HG03432 (cell line): ENCODE measurements around the gene MGST2.
"Not testable (repeated sequence)": the region's sequence is repeated elsewhere in the genome, so short reads cannot be mapped to it uniquely, and the experiment has no call there.

Experiments used
- ATAC-seq: cut with Tn5 transposase; IDR thresholded peaks from one replicate; pipeline ENCODE4 v1.9.1; 2021; ENCODE audit warnings: mild to moderate bottlenecking, moderate library complexity; ENCODE audit not compliant: unreplicated experiment

The MGST2 gene

GRCh38 chr4:139669335-139669734 lies 3.7 kb downstream of the MGST2 start:
- no peak for ATAC-seq

DNA sequence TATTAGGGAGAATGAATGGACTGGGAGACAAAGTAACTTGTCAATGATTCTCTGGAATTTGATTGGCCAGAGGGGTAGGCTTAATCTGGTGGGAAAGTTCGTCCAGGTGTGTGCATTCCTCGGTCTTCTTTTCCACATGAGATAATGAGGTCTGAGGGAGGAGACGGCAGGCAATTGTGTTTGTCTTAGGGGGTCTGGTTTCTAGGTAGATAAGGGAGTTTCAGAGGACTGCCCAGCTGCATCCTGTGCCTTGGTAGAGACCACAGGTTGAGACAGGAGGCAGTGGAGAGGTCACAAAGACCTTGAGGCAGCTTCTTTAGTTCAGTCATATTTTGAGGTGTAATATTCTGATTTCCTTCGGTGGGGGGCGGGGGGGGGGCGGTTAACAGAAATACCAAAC lies 4.3 kb downstream of the MGST2 start:
- ATAC-seq, result no peak

- ATAC-seq, result no peak
Observed at GRCh38 chr4:139670775-139671174, 5.2 kb downstream of the MGST2 start.

DNA sequence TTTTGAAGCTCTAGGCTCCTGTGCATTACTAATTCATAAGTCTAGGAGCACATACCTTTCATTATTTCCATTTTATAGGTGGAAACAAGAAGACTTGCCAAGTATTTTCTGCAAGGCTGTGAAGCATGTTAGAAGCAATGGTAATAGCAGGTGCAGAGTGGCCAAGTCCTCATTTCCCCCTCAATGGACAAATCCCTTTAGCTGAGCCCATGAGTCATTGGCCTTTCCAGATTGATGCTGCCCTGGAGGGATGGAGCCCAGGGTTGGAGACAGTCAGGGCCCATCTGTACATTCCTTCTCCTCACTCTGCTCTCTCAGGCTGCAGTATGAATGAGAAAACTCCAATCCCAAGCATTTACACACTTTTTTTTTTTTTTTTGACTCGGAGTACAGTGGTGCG lies 6.6 kb downstream of the MGST2 start:
- no peak for ATAC-seq

GRCh38 chr4:139672732-139673131 lies 7.1 kb downstream of the MGST2 start:
- no peak for ATAC-seq

DNA sequence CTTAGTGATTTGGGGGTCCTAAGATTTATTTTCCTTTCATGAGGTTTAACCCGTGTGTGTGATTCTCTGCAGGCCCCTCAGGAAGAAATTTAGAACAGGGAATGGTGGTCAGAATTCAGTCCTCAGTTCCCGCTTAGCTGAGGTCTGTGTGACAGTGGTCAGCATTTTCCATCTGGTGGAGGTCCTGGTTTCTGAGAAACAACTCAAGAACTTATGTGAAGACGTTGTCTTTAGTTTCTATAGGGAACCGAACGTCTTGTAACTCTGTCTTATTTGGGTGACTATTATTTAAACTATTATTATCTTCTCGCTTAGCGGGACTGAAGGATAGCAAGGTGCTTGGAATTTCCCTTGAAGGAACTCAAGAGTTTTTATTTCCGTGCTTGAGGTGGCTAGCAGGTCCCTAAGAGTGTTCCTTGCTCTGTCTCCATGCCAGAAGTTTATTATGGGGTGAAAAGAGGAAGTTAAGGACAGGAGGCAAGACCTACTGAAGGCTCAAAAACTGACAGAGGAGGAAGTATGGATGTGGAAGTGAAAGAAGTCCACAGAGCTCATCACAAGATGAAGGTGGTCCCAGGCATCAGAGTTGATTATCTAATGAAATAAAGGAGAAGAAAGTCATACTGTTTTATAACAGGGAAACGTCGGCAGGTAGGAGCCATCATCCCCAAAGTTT lies 9.4 kb downstream of the MGST2 start:
- ATAC-seq, result no peak

DNA sequence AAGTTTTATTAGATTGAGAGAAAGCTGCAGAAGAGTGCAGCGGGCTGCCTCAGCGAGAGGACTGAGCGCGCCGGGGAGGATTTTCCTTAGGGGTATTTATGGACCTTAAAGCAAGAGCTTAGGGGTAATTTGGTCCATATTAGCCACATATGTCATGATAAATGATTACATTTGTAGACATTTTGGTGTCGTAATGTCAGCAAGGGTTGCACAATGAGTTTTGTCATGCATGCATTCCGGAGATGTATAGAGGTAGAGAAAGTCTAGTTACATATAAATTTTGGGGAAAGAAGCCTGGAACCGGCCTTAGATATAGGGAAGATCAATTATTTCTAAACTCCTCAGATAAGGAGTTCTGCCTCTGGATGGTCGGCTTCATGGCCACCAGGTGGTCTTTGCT lies 10.0 kb downstream of the MGST2 start:
- ATAC-seq, result no peak

DNA sequence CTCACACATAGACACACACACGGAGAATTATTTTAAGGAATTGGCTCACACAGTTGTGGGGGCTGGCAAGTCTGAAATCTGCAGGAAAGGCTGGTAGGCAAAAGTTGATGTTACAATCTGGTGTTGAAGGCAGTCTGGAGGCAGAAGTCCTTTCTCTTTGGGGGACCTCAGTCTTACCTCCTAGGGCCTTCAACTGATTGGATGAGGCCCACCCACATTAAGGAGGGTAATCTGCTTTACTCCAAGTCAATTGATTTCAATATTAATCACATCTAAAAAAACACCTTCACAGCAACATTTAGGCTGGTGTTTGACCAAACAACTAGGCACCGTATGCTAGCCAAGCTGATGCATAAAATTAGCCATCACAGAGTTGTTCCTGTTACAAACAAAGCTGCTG lies 10.7 kb downstream of the MGST2 start:
- ATAC-seq, result no peak

DNA sequence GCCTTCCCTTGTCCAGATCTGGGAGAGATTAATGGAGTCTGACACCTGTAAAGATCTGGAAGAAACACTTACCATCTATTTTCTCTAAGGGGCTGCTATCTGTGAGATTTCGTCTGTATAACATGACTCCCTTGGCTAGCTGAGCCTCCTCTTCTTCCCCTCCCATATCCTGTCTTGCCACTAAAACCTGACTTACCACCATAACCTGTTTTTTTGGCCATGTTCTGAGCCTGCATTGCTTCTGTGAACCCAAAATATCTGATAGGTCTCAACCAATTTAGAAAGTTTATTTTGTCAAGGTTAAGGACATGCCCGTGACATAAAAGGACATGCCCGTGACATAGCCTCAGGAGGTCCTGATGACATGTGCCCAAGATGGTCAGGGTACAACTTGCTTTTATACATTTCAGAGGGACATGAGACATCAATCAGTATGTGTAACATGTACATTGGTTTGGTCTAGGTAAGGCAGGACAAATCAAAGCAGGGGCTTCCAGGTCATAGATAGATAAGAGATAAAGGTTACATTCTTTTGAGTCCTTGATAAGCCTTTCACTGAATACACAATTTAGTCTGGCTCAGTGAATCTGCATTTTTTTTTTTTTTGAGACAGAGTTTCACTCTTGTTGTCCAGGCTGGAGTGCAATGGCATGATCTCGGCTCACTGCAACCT lies 11.4 kb downstream of the MGST2 start:
- no peak for ATAC-seq

GRCh38 chr4:139682309-139682708 lies 16.7 kb downstream of the MGST2 start:
- ATAC-seq, result no peak

- no peak for ATAC-seq
Observed at GRCh38 chr4:139682741-139683151, 17.1 kb downstream of the MGST2 start.

DNA sequence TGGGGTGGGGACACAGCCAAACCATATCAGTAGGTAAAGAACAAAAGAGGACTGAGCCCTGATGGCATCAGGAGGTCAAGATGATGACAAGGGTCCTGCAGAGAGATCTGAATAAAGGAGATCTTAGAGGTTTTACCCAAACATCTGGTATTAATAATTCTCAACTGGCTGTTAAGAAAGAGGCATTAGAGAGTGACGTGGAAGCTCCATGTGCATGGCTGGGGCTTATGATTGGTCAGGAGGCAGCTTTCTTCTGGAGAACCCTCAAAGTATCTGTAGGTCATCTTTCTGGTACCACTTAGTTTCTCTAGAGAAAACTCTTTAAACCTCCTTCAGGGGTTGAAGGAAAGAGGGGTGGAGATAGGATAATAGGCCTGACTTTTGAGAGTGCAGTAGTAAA lies 18.7 kb downstream of the MGST2 start:
- ATAC-seq, result no peak

DNA sequence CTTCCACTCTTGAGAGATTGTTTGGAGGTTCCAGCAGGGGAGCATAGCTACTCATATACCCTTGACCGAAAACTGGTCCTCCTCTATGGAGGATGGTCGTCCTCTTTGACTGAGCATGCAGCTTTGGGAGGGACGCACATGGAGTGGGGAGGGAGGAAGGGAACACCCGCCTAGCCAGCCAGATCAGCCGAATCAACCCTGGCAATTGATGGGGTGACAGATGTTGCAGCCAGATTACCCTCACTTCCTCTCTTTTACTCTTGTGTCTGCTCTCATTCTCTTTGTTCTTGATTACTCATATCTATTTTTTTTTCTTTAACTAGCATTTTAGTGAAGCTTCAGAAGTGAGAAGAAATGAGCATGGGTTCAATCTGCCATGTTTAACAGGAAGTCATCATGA lies 19.6 kb downstream of the MGST2 start:
- no peak for ATAC-seq

- ATAC-seq, result no peak
Observed at GRCh38 chr4:139686130-139686529, 20.5 kb downstream of the MGST2 start.

DNA sequence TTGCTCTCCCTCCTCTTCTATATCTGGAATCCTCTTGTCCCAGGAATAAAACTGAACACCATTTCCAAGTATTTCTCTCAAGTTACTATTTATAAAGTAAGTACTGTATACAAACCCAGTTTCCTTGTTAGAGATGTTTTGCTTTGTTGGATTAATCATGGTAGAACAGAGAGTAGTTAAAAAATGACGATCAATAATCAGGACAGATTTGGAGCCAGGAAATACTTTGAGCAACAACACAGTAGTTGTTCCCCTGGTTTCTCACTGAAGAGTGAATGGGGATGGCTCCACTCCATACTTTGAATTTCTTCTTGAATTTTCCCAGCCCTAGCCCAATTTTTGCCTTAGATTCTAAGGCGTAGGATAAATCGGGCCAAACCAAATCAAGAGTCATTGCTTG lies 21.4 kb downstream of the MGST2 start:
- ATAC-seq, result no peak

DNA sequence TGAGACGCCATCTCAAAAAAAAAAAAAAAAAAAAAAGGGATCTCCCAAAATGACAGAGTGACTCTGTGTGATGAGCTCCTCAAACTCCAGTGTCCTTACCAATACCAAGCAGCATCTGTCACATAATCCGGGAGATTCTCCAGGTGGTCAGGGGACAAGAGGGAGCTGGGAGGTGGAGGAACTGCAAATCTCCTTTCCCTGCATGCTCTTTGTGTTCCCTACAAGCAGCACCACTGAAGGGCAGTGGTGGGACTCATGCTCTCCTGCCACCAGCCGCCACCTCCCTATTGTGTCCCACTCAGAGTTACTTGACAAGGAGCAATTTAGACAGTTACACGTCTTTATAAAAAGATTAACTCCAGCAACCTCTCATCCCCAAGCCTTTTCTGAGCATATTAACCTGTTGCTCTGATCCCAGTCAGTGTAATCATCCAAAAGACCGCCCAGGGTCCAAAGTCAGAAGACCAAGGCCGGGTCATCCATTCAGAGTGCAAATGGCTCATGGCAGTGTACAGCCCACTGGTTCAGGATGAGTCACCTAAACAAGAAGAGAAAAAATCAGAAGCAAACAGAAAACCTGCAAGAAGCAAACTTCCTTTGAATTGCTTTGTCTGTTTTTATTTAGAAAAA lies 23.6 kb downstream of the MGST2 start:
- no peak for ATAC-seq

DNA sequence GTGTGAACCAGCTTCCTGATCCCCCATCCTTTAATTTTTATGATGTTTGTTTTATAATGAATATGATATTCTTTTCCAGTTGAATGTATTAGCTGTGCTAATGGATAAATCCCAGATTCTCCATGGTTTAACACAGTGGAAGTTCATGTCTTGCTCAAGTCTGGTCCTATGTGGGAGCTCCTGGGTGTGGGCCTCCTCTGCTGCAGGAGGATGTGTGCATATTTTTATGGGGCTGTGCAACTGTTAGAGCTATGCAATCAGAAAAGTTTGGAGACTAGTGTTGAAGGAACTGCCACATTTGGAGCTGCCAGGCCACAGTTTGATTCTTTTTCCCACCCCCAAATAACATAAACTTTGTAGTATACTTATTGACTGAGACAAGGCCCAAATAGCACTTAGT lies 24.8 kb downstream of the MGST2 start:
- no peak for ATAC-seq

DNA sequence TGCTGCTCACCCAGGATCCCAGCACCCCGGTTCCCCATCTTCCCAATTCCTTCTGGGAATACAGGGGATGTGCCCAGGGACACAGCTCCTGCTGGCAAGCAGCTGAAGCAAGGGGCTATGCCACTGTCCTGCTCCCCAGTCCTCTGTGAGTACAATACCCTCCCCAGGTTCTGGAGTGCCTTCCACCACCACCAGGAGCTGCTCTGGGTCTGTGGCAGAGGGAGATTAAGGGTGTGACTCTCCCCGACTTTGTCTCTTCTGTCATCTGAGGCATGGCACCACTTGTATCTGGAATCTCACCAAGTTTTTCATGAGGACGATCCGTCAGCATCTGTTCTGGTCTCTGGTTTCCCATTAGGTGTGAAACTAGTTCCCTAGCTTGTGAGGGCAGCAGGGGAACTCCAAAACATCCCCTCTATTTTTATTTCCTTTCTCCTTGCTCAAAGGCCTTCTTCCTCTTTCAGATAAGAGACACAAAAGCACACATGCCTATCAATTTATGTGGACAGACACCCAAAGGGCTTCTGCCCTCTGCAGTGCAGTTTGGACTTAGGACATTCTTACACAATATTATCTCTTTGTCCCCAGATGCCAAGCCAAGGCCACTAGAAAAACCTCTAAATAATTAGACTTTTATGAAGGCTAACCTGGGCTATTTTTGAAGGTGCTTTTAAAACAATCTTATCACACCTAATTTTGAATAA lies 26.8 kb downstream of the MGST2 start:
- ATAC-seq, result peak; percentile 53

GRCh38 chr4:139694522-139695107 lies 29.0 kb downstream of the MGST2 start:
- ATAC-seq, result no peak

- no peak for ATAC-seq
Observed at GRCh38 chr4:139696491-139696890, 30.9 kb downstream of the MGST2 start.

- not testable (repeated sequence) for ATAC-seq
Observed at GRCh38 chr4:139698167-139698925, 32.7 kb downstream of the MGST2 start.
